ENCODE results near the gene INHBA. TPM values are rescaled to one million over a fixed set of nuclear protein-coding genes. Genes with fewer than 3 reads are reported as not detected.

INHBA gene
- total and polyA plus RNA-seq, 2 experiments from 2014 or later: 5.5 to 8.8 TPM

GRCh38 chr7:41694495-41694894, 8.4 kb downstream of the INHBA start:
- in situ Hi-C loops (cut with MboI): no loop called here
- no peaks in the 10 kb centered on the region for H4K20me1 ChIP-seq (ENCODE audit: insufficient read depth)

GRCh38 chr7:41693150-41693997, 9.5 kb downstream of the INHBA start:
- no peak overlapping the region for H3K4me2 ChIP-seq (ENCODE audit: unreplicated experiment)
- H3F3A ChIP-seq (ENCODE audit: insufficient read depth): peaks cover 69% of the 10 kb centered on the region
- TF ChIP-seq EZH2phosphoT487 (IDR thresholded peaks at IDR 0.05; ENCODE audit: insufficient read depth, low read depth): no peak
- no peak for TF ChIP-seq EZH2 (IDR thresholded peaks at IDR 0.05; ENCODE audit: insufficient read depth, poor library complexity, severe bottlenecking)
- H3K4me3 ChIP-seq: no peak overlapping the region
- no peak overlapping the region for H3K9ac ChIP-seq
- H3K4me1 ChIP-seq (ENCODE audit: insufficient read depth): peaks cover 34% of the 10 kb centered on the region
- in situ Hi-C loops (cut with MboI): no loop called here
- 89 to 91% methylated on average over 10 of the region's 10 CpGs for WGBS, 2 experiments (ENCODE audit: low coverage in 1 of 2, low lambda C conversion rate in 2 of 2, missing lambda C conversion rate in 2 of 2)
- peak; percentile 58 for DNase-seq
- H3K79me2 ChIP-seq (ENCODE audit: insufficient read depth): peaks cover 54% of the 10 kb centered on the region
- no peaks in the 10 kb centered on the region for H4K20me1 ChIP-seq (ENCODE audit: insufficient read depth)
- no peaks in the 10 kb centered on the region for H3K27me3 ChIP-seq (replicated peaks; ENCODE audit: insufficient read depth)
- no peaks in the 10 kb centered on the region for H3K9me3 ChIP-seq (ENCODE audit: low read depth)
- no peaks in the 10 kb centered on the region for H3K9me2 ChIP-seq (ENCODE audit: insufficient read depth)
- no peak overlapping the region for H2AFZ ChIP-seq
- no peaks in the 10 kb centered on the region for H3K36me3 ChIP-seq (ENCODE audit: low read depth)
- no peak overlapping the region for H3K27ac ChIP-seq

More at GRCh38 chr7:41694495-41694894, 8.4 kb downstream of the INHBA start:
- Histone ChIP-seq H3K9me2 (ENCODE audit: insufficient read depth) (no peaks in the 10 kb centered on the region), H3K79me2 (ENCODE audit: insufficient read depth) (peaks cover 60% of the 10 kb centered on the region), H3K4me1 (ENCODE audit: insufficient read depth) (peaks cover 36% of the 10 kb centered on the region), H3K9ac (no peak overlapping the region), H3K27me3 (replicated peaks; ENCODE audit: insufficient read depth) (no peaks in the 10 kb centered on the region), H3K27ac (no peak overlapping the region), H3K4me3 (no peak overlapping the region), H2AFZ (no peak overlapping the region), H3K9me3 (ENCODE audit: low read depth) (no peaks in the 10 kb centered on the region), H3K36me3 (ENCODE audit: low read depth) (no peaks in the 10 kb centered on the region), H3K4me2 (ENCODE audit: unreplicated experiment) (peak overlapping the region; percentile 81), H3F3A (ENCODE audit: insufficient read depth) (peaks cover 66% of the 10 kb centered on the region)
- DNase-seq: peak; percentile 67
- 80 to 84% methylated on average over 6 of the region's 6 CpGs for WGBS, 2 experiments (ENCODE audit: low coverage in 1 of 2, low lambda C conversion rate in 2 of 2, missing lambda C conversion rate in 2 of 2)
- TF ChIP-seq EZH2phosphoT487 (IDR thresholded peaks at IDR 0.05; ENCODE audit: insufficient read depth, low read depth) (no peak), EZH2 (IDR thresholded peaks at IDR 0.05; ENCODE audit: insufficient read depth, poor library complexity, severe bottlenecking) (no peak)

GRCh38 chr7:41692251-41692650, 10.6 kb downstream of the INHBA start:
- H3K4me1 ChIP-seq (ENCODE audit: insufficient read depth): peaks cover 24% of the 10 kb centered on the region
- H3K36me3 ChIP-seq (ENCODE audit: low read depth): no peaks in the 10 kb centered on the region
- no peaks in the 10 kb centered on the region for H3K9me2 ChIP-seq (ENCODE audit: insufficient read depth)
- peaks cover 66% of the 10 kb centered on the region for H3F3A ChIP-seq (ENCODE audit: insufficient read depth)
- H3K79me2 ChIP-seq (ENCODE audit: insufficient read depth): peaks cover 43% of the 10 kb centered on the region
- TF ChIP-seq EZH2phosphoT487 (IDR thresholded peaks at IDR 0.05; ENCODE audit: insufficient read depth, low read depth): no peak
- no peak for TF ChIP-seq EZH2 (IDR thresholded peaks at IDR 0.05; ENCODE audit: insufficient read depth, poor library complexity, severe bottlenecking)
- H3K4me3 ChIP-seq: no peak overlapping the region
- no peak for DNase-seq
- H3K27ac ChIP-seq: no peak overlapping the region
- in situ Hi-C loops (cut with MboI): no loop called here
- H3K9me3 ChIP-seq (ENCODE audit: low read depth): no peaks in the 10 kb centered on the region
- no peaks in the 10 kb centered on the region for H3K27me3 ChIP-seq (replicated peaks; ENCODE audit: insufficient read depth)
- WGBS, 2 experiments (ENCODE audit: low coverage in 1 of 2, low lambda C conversion rate in 2 of 2, missing lambda C conversion rate in 2 of 2): 86 to 89% methylated on average over 7 of the region's 7 CpGs
- no peak overlapping the region for H2AFZ ChIP-seq
- no peak overlapping the region for H3K4me2 ChIP-seq (ENCODE audit: unreplicated experiment)
- no peaks in the 10 kb centered on the region for H4K20me1 ChIP-seq (ENCODE audit: insufficient read depth)
- H3K9ac ChIP-seq: no peak overlapping the region

GRCh38 chr7:41691286-41692190, 11.4 kb downstream of the INHBA start:
- H3K79me2 ChIP-seq (ENCODE audit: insufficient read depth): peaks cover 36% of the 10 kb centered on the region
- in situ Hi-C loops (cut with MboI): no loop called here
- WGBS, 2 experiments (ENCODE audit: low coverage in 1 of 2, low lambda C conversion rate in 2 of 2, missing lambda C conversion rate in 2 of 2): 92 to 96% methylated on average over 3 of the region's 3 CpGs

More at GRCh38 chr7:41691286-41692190, 11.4 kb downstream of the INHBA start:
- Histone ChIP-seq H3K4me2 (ENCODE audit: unreplicated experiment) (no peak overlapping the region), H3K27me3 (replicated peaks; ENCODE audit: insufficient read depth) (no peaks in the 10 kb centered on the region), H3K27ac (no peak overlapping the region), H3K4me1 (ENCODE audit: insufficient read depth) (peaks cover 17% of the 10 kb centered on the region), H2AFZ (no peak overlapping the region), H3K9ac (no peak overlapping the region), H4K20me1 (ENCODE audit: insufficient read depth) (no peaks in the 10 kb centered on the region), H3K36me3 (ENCODE audit: low read depth) (no peaks in the 10 kb centered on the region), H3K4me3 (no peak overlapping the region), H3K9me3 (ENCODE audit: low read depth) (no peaks in the 10 kb centered on the region), H3F3A (ENCODE audit: insufficient read depth) (peaks cover 65% of the 10 kb centered on the region), H3K9me2 (ENCODE audit: insufficient read depth) (no peaks in the 10 kb centered on the region)
- TF ChIP-seq EZH2 (IDR thresholded peaks at IDR 0.05; ENCODE audit: insufficient read depth, poor library complexity, severe bottlenecking): no peak
- TF ChIP-seq EZH2phosphoT487 (IDR thresholded peaks at IDR 0.05; ENCODE audit: insufficient read depth, low read depth): no peak
- DNase-seq: no peak

Data from GM23248 (cell line).